HepG2 (cell line): Measurements from ENCODE around the gene GRK3. TPM values are rescaled to one million over a fixed set of nuclear protein-coding genes. Genes with fewer than 3 reads are reported as not detected.
A peak's percentile ranks its signal among the peaks of the same experiment; 100 is the strongest.

Experiments used
- CEBPG ChIP-seq: IDR thresholded peaks from 2 replicates; pipeline ENCODE4 v1.6.1; 2016
- ELF1 ChIP-seq: sonication (generic); formaldehyde crosslinking; IDR thresholded peaks from 2 replicates; pipeline ENCODE4 v1.4.0; 2020; ENCODE audit warnings: missing genetic modification reagents
- GTF3A ChIP-seq: sonication (generic); formaldehyde crosslinking; conservative IDR thresholded peaks from 2 replicates; pipeline ENCODE4 v1.4.0; 2020; ENCODE audit warnings: mild to moderate bottlenecking, missing genetic modification reagents
- KAT2B ChIP-seq: fragments of 150-350 bp; IDR thresholded peaks from 2 replicates; pipeline ENCODE4 v1.6.1; 2014; ENCODE audit warnings: low read depth, low read length, borderline replicate concordance
- NR2C2 ChIP-seq: sonication (generic); formaldehyde crosslinking; IDR thresholded peaks from 2 replicates; pipeline ENCODE4 v1.4.0; 2020; ENCODE audit warnings: missing genetic modification reagents, mild to moderate bottlenecking, moderate library complexity, borderline replicate concordance
- SIX1 ChIP-seq: sonication (generic); formaldehyde crosslinking; IDR thresholded peaks from 2 replicates; pipeline ENCODE4 v1.4.0; 2020; ENCODE audit warnings: missing genetic modification reagents, borderline replicate concordance
- ZNF3 ChIP-seq: IDR thresholded peaks from 2 replicates; pipeline ENCODE4 v1.7.0; 2017; ENCODE audit warnings: inconsistent platforms
- ZNF44 ChIP-seq: sonication (generic); formaldehyde crosslinking; IDR thresholded peaks from 2 replicates; pipeline ENCODE4 v1.5.1; 2020; ENCODE audit warnings: mild to moderate bottlenecking, missing genetic modification reagents
- polyA plus RNA-seq, 8 experiments: library from polyadenylated mRNA; depleted of rRNA in 3 of 8; stranded (reverse) in 7 of 8; unstranded in 1 of 8; fragments of >200 nt; fragmentation: Illumina TruSeq in 4 of 8; extraction: Trizol in 4 of 8; gene quantifications; 2 replicates each; pipeline versions ENCODE4 v1.2.1 to v1.2.3, GENCODE V29; 2011 to 2016; ENCODE audit warnings: low read depth in 4 of 8, missing spikeins in 1 of 8, mixed read lengths in 1 of 8; ENCODE audit not compliant: insufficient read depth in 1 of 8
- total RNA-seq, 5 experiments: library from RNA; depleted of rRNA; stranded (reverse); fragments of >200 nt; fragmentation: Illumina TruSeq; extraction: Trizol; gene quantifications; 2 replicates each; pipeline ENCODE4 v1.2.3, GENCODE V29; 2016; ENCODE audit warnings: low read depth in 1 of 5
- TF ChIP-seq, protein P1 (sequence below): sonication (generic); formaldehyde crosslinking; IDR thresholded peaks from 2 replicates; pipeline ENCODE4 v1.4.0; 2020; ENCODE audit warnings: missing genetic modification reagents
- TF ChIP-seq, protein P2 (sequence below): sonication (generic); formaldehyde crosslinking; IDR thresholded peaks from 2 replicates; pipeline ENCODE4 v1.5.0; 2020; ENCODE audit warnings: mild to moderate bottlenecking, missing genetic modification reagents
- TF ChIP-seq, protein P3 (sequence below), 2 experiments: sonication (generic) in 1 of 2; formaldehyde crosslinking in 1 of 2; IDR thresholded peaks; 2 replicates each; pipeline versions ENCODE4 v1.6.1 to v1.9.0; 2014 to 2022; ENCODE audit warnings: antibody characterized with exemption in 1 of 2, borderline replicate concordance in 1 of 2, inconsistent platforms in 1 of 2, low read depth in 1 of 2, missing genetic modification reagents in 1 of 2
- TF ChIP-seq, protein P4 (sequence below): sonication (generic); formaldehyde crosslinking; IDR thresholded peaks from 2 replicates; pipeline ENCODE4 v1.8.1; 2022; ENCODE audit warnings: low read depth, mild to moderate bottlenecking, missing genetic modification reagents

GRK3 gene
- total and polyA plus RNA-seq, 2 of the 13 experiments (the other 11 are each of a cell fraction or from before 2014, with no cell fraction given), result 8.5 to 16.7 TPM

DNA sequence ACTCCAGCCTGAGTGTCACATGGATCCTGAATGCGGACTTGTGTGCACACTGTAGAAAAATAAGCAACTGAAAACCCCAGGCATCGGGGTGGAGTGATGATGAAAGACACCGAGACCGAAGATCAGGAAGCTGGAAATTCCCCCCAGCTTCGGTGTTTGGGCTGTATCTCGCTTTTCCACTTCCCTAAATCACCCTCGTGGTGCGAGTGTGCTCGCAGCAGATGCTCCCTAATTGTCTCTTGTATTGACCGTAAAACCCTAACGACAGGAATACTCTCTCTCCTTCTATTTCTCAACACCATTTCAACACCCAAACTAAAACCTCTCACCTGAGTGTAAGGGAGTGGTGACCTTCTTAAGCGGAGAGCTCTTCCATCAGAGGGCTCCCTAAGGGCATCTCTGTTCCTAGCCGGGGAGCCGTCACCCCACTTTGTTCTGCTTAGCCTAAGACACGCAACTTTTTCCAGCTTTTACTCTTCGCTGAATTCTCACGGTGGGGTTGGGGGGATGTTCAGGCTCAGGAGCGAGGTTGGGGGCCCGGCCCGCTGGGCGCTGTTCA is 635 bp upstream of the GRK3 start (continued):
- TF ChIP-seq, protein P1, sequence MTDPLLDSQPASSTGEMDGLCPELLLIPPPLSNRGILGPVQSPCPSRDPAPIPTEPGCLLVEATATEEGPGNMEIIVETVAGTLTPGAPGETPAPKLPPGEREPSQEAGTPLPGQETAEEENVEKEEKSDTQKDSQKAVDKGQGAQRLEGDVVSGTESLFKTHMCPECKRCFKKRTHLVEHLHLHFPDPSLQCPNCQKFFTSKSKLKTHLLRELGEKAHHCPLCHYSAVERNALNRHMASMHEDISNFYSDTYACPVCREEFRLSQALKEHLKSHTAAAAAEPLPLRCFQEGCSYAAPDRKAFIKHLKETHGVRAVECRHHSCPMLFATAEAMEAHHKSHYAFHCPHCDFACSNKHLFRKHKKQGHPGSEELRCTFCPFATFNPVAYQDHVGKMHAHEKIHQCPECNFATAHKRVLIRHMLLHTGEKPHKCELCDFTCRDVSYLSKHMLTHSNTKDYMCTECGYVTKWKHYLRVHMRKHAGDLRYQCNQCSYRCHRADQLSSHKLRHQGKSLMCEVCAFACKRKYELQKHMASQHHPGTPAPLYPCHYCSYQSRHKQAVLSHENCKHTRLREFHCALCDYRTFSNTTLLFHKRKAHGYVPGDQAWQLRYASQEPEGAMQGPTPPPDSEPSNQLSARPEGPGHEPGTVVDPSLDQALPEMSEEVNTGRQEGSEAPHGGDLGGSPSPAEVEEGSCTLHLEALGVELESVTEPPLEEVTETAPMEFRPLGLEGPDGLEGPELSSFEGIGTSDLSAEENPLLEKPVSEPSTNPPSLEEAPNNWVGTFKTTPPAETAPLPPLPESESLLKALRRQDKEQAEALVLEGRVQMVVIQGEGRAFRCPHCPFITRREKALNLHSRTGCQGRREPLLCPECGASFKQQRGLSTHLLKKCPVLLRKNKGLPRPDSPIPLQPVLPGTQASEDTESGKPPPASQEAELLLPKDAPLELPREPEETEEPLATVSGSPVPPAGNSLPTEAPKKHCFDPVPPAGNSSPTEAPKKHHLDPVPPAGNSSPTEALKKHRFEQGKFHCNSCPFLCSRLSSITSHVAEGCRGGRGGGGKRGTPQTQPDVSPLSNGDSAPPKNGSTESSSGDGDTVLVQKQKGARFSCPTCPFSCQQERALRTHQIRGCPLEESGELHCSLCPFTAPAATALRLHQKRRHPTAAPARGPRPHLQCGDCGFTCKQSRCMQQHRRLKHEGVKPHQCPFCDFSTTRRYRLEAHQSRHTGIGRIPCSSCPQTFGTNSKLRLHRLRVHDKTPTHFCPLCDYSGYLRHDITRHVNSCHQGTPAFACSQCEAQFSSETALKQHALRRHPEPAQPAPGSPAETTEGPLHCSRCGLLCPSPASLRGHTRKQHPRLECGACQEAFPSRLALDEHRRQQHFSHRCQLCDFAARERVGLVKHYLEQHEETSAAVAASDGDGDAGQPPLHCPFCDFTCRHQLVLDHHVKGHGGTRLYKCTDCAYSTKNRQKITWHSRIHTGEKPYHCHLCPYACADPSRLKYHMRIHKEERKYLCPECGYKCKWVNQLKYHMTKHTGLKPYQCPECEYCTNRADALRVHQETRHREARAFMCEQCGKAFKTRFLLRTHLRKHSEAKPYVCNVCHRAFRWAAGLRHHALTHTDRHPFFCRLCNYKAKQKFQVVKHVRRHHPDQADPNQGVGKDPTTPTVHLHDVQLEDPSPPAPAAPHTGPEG (CRISPR knock-in tag), result no peak
- TF ChIP-seq GTF3A (no peak), KAT2B (no peak), ZNF3 (CRISPR knock-in tag) (no peak), NR2C2 (CRISPR knock-in tag) (no peak), CEBPG (CRISPR knock-in tag) (peak; percentile 73), SIX1 (CRISPR knock-in tag) (no peak), ZNF44 (CRISPR knock-in tag) (no peak), ELF1 (CRISPR knock-in tag) (0 out of 2 replicates have a peak, but pooled peaks have one; percentile 23)
- TF ChIP-seq, protein P2, sequence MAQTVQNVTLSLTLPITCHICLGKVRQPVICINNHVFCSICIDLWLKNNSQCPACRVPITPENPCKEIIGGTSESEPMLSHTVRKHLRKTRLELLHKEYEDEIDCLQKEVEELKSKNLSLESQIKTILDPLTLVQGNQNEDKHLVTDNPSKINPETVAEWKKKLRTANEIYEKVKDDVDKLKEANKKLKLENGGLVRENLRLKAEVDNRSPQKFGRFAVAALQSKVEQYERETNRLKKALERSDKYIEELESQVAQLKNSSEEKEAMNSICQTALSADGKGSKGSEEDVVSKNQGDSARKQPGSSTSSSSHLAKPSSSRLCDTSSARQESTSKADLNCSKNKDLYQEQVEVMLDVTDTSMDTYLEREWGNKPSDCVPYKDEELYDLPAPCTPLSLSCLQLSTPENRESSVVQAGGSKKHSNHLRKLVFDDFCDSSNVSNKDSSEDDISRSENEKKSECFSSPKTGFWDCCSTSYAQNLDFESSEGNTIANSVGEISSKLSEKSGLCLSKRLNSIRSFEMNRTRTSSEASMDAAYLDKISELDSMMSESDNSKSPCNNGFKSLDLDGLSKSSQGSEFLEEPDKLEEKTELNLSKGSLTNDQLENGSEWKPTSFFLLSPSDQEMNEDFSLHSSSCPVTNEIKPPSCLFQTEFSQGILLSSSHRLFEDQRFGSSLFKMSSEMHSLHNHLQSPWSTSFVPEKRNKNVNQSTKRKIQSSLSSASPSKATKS (CRISPR knock-in tag), result no peak
- TF ChIP-seq, protein P3, sequence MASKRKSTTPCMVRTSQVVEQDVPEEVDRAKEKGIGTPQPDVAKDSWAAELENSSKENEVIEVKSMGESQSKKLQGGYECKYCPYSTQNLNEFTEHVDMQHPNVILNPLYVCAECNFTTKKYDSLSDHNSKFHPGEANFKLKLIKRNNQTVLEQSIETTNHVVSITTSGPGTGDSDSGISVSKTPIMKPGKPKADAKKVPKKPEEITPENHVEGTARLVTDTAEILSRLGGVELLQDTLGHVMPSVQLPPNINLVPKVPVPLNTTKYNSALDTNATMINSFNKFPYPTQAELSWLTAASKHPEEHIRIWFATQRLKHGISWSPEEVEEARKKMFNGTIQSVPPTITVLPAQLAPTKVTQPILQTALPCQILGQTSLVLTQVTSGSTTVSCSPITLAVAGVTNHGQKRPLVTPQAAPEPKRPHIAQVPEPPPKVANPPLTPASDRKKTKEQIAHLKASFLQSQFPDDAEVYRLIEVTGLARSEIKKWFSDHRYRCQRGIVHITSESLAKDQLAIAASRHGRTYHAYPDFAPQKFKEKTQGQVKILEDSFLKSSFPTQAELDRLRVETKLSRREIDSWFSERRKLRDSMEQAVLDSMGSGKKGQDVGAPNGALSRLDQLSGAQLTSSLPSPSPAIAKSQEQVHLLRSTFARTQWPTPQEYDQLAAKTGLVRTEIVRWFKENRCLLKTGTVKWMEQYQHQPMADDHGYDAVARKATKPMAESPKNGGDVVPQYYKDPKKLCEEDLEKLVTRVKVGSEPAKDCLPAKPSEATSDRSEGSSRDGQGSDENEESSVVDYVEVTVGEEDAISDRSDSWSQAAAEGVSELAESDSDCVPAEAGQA (IDR thresholded peaks at IDR 0.05; ENCODE audit: low read depth), result no peak
- TF ChIP-seq, protein P3 (CRISPR knock-in tag; IDR thresholded peaks at IDR 0.05; ENCODE audit: borderline replicate concordance), result no peak
- TF ChIP-seq, protein P4, sequence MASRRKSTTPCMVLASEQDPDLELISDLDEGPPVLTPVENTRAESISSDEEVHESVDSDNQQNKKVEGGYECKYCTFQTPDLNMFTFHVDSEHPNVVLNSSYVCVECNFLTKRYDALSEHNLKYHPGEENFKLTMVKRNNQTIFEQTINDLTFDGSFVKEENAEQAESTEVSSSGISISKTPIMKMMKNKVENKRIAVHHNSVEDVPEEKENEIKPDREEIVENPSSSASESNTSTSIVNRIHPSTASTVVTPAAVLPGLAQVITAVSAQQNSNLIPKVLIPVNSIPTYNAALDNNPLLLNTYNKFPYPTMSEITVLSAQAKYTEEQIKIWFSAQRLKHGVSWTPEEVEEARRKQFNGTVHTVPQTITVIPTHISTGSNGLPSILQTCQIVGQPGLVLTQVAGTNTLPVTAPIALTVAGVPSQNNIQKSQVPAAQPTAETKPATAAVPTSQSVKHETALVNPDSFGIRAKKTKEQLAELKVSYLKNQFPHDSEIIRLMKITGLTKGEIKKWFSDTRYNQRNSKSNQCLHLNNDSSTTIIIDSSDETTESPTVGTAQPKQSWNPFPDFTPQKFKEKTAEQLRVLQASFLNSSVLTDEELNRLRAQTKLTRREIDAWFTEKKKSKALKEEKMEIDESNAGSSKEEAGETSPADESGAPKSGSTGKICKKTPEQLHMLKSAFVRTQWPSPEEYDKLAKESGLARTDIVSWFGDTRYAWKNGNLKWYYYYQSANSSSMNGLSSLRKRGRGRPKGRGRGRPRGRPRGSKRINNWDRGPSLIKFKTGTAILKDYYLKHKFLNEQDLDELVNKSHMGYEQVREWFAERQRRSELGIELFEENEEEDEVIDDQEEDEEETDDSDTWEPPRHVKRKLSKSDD (CRISPR knock-in tag), result no peak
